Retina (tissue), 1 donor: ENCODE data around the gene CT55.
"Not testable (repeated sequence)": the region's sequence is repeated elsewhere in the genome, so short reads cannot be mapped to it uniquely, and the experiment has no call there.

Experiments
- DNase-seq: peaks from one replicate; pipeline ENCODE4 v3.0.0-alpha.2; 2016

Gene CT55

GRCh38 chrX:135170877-135171519 is at the start of gene CT55:
Gene CT55, minus strand, starts transcription at chrX:135171398. Its CDS starts 227 bp downstream, at chrX:135171171.
- DNase-seq, result no peak

- DNase-seq, result no peak
Measured at GRCh38 chrX:135213200-135213844, 42.1 kb upstream of the CT55 start.

- not testable (repeated sequence) for DNase-seq
Measured at GRCh38 chrX:135206427-135206826, 35.2 kb upstream of the CT55 start.

GRCh38 chrX:135200297-135200696 is 29.1 kb upstream of the CT55 start:
- DNase-seq, result no peak

- no peak for DNase-seq
Measured at GRCh38 chrX:135194684-135195083, 23.5 kb upstream of the CT55 start.

GRCh38 chrX:135193740-135194139 is 22.5 kb upstream of the CT55 start:
- no peak for DNase-seq

- DNase-seq, result no peak
Measured at GRCh38 chrX:135191838-135192237, 20.6 kb upstream of the CT55 start.

GRCh38 chrX:135185795-135186443 is 14.7 kb upstream of the CT55 start:
- peak; percentile 10 for DNase-seq

- DNase-seq, result no peak
Measured at GRCh38 chrX:135178636-135179035, 7.4 kb upstream of the CT55 start.

- no peak for DNase-seq
Measured at GRCh38 chrX:135170468-135170867, 730 bp downstream of the CT55 start.

- not testable (repeated sequence) for DNase-seq
Measured at GRCh38 chrX:135169534-135169933, 1.7 kb downstream of the CT55 start.

GRCh38 chrX:135168486-135168885 is 2.7 kb downstream of the CT55 start:
- DNase-seq, result no peak

- not testable (repeated sequence) for DNase-seq
Measured at GRCh38 chrX:135154688-135155087, 16.5 kb downstream of the CT55 start.

GRCh38 chrX:135126145-135126544 is 45.1 kb downstream of the CT55 start:
- DNase-seq, result not testable (repeated sequence)

- not testable (repeated sequence) for DNase-seq
Measured at GRCh38 chrX:135120056-135120576, 51.1 kb downstream of the CT55 start, which contains the start of gene ETDB. Gene ETDB, minus strand, starts transcription at chrX:135120526. Its CDS starts 1,265 bp downstream, at chrX:135119261.

- DNase-seq, result not testable (repeated sequence)
Measured at GRCh38 chrX:135116064-135116463, 55.1 kb downstream of the CT55 start.

- no peak for DNase-seq
Measured at GRCh38 chrX:135114392-135114791, 56.8 kb downstream of the CT55 start.

- no peak for DNase-seq
Measured at GRCh38 chrX:135112743-135113142, 58.5 kb downstream of the CT55 start.

- DNase-seq, result peak; percentile 19
Measured at GRCh38 chrX:135112096-135112729, 59.0 kb downstream of the CT55 start.

- DNase-seq, result no peak
Measured at GRCh38 chrX:135109554-135109953, 61.6 kb downstream of the CT55 start.
